ENCODE measurements around the gene CBL.

CBL gene

DNA sequence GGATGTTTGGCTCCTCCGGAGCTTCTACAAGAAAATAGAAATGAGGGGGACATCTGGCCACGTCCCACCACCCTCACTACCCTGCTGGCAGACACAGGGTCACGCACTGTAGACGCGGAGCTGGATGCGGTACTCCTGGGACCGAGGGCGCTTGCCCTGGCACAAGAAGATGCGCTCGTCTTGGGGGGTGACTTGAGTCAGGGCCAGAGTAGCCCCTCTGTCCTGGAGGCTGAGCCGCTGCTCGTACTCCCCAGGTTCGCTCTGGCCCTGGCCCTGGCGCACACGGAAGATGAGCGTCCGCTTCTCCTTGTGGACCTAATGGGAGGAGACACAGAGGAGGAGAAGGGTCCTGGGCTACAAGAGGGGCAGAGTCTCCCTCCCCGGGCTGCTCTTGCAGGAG lies 108.6 kb downstream of the CBL start:
- no peak for DNase-seq (ENCODE audit: low spot score)

GRCh38 chr11:119315131-119316015 lies 109.2 kb downstream of the CBL start:
- DNase-seq (ENCODE audit: low spot score), result no peak

DNA sequence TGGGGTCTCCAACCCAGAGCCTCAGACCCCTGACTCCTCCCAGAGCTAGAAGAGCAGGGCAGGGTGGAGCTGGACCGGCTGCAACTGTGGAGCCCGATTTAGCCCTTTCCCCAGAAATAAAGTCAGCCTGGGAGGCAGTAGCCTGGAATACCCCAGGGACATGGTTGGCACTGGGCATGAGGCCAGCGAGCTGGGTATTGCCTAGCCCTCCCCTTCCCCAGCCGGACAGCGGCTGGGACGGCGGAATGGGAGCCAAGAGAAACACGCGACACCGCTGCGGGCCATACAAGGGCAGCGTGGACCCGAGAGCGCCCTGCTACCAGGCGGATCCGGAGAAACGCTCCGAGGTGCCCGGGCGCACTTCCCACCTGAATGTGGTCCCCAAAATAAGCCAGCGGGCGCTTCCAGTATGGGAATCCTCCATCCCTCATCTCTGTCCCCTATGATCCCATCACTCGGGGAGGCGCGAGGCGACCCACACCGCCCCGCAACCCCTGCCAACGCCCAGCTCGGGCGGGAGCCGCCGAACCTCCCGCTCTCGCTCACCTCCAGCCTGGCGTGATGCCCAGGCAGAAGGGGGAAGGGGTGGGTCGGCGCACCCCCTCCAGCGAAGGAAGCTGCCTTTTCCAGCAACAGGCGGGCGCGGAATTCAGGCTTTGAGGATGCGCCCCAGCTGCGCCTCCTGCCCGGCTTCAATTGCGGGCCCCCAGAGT lies 110.0 kb downstream of the CBL start:
- no peak for DNase-seq (ENCODE audit: low spot score)

GRCh38 chr11:119316729-119317591 lies 110.8 kb downstream of the CBL start, which contains the start of gene MCAM:
Gene MCAM, minus strand, starts transcription at chr11:119317130. Its CDS starts 29 bp downstream, at chr11:119317101.
- peak; percentile 79 for DNase-seq (ENCODE audit: low spot score)

DNA sequence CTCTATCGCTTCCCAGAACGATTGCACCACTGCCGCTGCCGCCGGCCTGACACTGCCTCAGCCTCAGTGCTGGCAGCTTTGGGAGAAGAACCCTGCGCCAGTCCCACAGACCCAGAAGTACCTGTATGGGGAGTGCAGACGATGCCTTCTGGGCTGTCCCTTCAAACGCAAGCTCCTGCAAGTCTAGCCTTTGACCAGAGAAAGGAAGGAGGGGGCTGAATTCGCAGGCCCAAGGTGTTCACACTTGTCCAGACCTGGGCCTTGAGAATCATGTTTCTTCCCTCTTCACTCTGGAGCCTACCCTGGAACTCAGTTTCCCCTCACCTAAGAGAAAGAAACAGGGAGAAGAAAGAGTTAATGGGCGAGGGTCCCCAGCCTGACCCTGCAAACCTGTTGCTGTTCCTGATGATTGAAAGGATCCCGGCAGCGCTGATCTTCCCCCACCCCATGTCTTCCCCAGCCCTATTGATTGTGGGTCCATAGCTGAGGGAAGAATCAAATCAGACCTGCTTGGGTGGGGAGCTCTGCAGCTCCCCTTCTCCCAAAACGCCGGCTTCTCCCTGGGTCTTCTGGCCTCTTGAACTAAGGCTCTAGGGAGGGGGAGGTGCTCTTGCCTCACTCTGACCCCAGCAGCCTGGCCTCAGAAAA lies 111.6 kb downstream of the CBL start:
- no peak for DNase-seq (ENCODE audit: low spot score)

DNA sequence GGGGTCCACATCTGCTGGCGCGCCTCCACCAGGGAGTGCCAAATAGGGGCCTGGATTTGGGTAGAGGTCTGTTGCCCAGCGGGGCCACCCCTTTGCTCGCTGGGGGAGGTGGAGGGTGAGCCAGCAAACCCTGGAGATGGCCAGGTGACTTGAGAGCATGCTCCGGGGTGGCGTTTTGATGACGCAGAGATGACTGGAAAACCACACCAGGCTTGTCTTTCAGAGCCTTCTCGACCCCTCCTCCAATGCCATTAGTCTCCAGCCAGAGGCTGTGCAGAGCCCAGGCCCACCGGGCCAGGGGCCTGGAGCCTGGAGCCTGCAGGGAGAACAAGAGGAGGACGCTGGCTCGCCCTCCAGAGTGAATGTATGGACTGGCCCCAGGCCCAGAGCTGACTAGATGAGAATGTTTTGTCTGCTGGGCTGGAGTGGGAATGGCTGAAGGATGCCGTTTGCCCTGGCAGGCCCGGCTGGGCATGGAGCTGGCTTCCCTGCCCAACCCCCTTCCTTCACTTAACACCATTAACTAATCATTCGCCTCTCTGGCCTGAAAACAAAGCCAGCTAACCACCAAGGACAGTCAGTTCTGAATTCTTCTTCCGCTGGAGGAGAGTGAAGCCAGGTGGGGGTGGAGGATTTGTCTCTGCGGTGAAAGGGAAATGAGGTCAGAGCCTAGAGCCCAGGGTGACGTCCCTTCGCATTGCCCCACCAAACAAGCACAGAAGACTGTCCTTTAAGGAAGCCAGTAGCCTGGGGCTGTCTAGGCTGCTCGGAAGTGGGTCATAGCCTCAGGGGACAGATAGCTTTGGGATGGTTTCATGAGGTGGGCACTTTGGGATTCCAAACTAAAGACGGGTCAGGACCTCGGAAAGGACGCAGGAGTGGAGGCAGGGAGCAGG lies 112.3 kb downstream of the CBL start:
- DNase-seq (ENCODE audit: low spot score), result no peak

GRCh38 chr11:119319136-119319699 lies 113.1 kb downstream of the CBL start:
- no peak for DNase-seq (ENCODE audit: low spot score)

GRCh38 chr11:119319700-119320239 lies 113.6 kb downstream of the CBL start:
- DNase-seq (ENCODE audit: low spot score), result no peak

- DNase-seq (ENCODE audit: low spot score), result no peak
These were observed 114.2 kb downstream of the CBL start for GRCh38 chr11:119320240-119320775.

DNA sequence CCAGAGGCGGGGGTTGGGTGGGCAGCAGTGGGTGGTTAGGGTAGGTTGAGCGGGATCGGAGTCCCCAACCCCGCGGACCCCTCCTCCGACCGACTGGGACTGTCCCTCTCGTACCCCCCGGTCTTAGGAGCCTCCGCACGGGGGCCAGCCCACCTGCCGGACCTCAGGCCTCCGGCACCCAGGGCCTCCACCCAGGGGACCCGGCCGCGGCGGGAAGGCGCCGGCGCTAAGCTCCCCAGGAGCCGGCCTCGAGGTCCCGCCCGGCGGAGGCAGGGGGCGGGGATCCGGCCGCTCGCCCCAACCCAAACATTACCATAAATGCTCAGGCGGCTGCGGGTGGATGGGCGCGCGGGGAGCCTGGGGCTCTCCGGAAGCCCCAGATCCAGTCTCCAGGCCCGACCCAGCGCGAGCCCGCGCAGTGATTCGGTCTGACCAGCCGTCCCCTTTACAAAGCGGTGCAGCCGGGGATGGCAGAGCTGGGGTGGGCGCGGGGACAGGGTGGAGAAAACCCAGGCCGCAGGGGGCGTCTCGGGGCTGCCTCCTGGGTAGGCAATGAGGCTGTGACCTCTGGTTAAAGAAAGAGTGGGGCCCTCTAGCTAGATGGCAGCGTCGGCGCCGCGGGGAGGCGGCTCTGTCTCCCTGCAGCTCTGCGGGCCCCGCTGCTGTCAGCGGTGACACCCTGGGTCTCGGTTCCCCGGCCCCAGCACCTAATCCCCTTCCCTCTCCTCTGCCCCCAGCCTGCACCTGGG lies 114.8 kb downstream of the CBL start:
- peak; percentile 83 for DNase-seq (ENCODE audit: low spot score)

- no peak for DNase-seq (ENCODE audit: low spot score)
These were observed 116.2 kb downstream of the CBL start for GRCh38 chr11:119322360-119322739.

GRCh38 chr11:119322921-119323531 lies 116.9 kb downstream of the CBL start:
- DNase-seq (ENCODE audit: low spot score), result no peak

- DNase-seq (ENCODE audit: low spot score), result peak; percentile 86
These were observed 117.4 kb downstream of the CBL start for GRCh38 chr11:119323532-119324033.

GRCh38 chr11:119324189-119324588 lies 118.0 kb downstream of the CBL start:
- DNase-seq (ENCODE audit: low spot score), result peak; percentile 39

- no peak for DNase-seq (ENCODE audit: low spot score)
These were observed 123.2 kb downstream of the CBL start for GRCh38 chr11:119329320-119329719.

DNA sequence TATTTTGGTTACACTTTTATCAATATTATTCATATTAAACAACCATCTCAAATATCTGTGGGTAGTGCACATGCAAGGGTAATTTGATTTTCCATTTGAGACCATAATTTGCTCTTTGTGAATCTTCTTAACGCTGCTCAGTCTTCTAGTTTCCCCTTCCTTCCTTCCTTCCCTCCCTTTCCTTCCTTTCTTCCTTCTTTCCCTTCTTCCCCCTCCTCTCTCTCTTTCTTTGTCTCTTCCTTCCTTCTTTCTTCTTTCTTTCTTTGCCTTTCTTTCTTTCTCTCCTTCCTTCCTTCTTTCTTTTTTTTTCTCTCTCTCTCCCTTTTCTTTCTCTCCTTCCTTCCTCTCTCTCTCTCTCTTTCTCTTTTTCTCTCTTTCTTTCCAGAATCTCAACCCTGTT lies 124.1 kb downstream of the CBL start:
- no peak for DNase-seq (ENCODE audit: low spot score)

DNA sequence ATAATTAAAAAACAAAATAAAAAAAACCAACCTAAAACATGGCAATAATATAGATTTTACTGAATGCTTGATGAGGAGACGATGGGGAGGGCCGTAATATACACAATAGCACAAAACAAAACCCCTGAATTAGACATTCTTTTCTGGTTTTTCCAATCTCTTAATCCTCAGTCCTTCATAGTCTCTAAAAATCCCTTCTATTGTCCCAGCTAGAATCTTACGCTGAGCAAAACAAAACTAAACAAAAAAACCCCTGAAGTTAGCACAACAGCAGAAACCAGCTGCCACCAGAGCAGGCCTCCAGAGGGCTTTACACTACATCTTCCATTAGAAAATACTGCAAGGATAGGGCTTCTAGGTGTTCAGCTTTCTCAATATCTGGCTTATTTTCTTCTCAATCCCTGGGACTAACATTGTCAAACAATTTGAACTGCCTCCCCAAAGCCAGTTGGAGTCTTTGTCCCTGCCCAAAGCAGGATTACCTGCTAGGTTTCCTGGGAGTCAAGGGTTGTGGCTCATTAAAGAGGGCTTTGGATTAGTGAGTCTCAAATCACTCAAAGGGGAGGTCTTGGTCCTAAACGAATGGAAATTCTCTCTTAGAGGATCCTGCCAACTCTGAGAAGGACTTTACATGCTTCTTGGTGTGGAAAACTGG lies 126.1 kb downstream of the CBL start:
- no peak for DNase-seq (ENCODE audit: low spot score)

Data from ecto neural progenitor cell (in vitro differentiated cells).